Liver (tissue), 9 donors: Measurements from ENCODE around the gene PRMT5. TPM values are rescaled to one million over a fixed set of nuclear protein-coding genes. Genes with fewer than 3 reads are reported as not detected.

Source experiments
- DNase-seq: peaks from one replicate; pipeline ENCODE4 v3.0.0-alpha.2; 2017; ENCODE audit warnings: low spot score
- H3K27ac ChIP-seq, 2 donors: one replicate each; pipeline ENCODE4 v1.7.0; 2013; ENCODE audit warnings: inconsistent platforms in 2 of 2, low read length in 2 of 2, control low read depth in 1 of 2, low read depth in 1 of 2, mild to moderate bottlenecking in 1 of 2
- H3K27me3 ChIP-seq, 4 donors: one replicate each; pipeline versions ENCODE4 v1.6.1 to v1.7.0; 2013; ENCODE audit warnings: low read length in 3 of 4, inconsistent platforms in 1 of 4, mild to moderate bottlenecking in 1 of 4, moderate library complexity in 1 of 4; ENCODE audit not compliant: control insufficient read depth in 4 of 4, insufficient read depth in 4 of 4
- H3K36me3 ChIP-seq, 4 donors: one replicate each; pipeline versions ENCODE4 v1.6.1 to v1.7.0; 2013; ENCODE audit warnings: low read length in 3 of 4, mild to moderate bottlenecking in 3 of 4, low read depth in 1 of 4, moderate library complexity in 1 of 4; ENCODE audit not compliant: control insufficient read depth in 4 of 4, insufficient read depth in 3 of 4
- H3K4me1 ChIP-seq, 4 donors: one replicate each; pipeline versions ENCODE4 v1.6.1 to v1.7.0; 2013; ENCODE audit warnings: low read length in 3 of 4, mild to moderate bottlenecking in 3 of 4, moderate library complexity in 1 of 4; ENCODE audit not compliant: control insufficient read depth in 4 of 4, insufficient read depth in 4 of 4
- H3K4me3 ChIP-seq, 3 donors: one replicate each; pipeline versions ENCODE4 v1.6.1 to v1.7.0; 2013; ENCODE audit warnings: low read length in 3 of 3, control low read depth in 1 of 3, low read depth in 1 of 3, mild to moderate bottlenecking in 1 of 3
- H3K9ac ChIP-seq, 2 donors: one replicate each; pipeline ENCODE4 v1.7.0; 2013; ENCODE audit warnings: low read length in 2 of 2, mild to moderate bottlenecking in 2 of 2, moderate library complexity in 2 of 2, control low read depth in 1 of 2, low read depth in 1 of 2
- H3K9me3 ChIP-seq, 4 donors: one replicate each; pipeline versions ENCODE4 v1.6.1 to v1.7.0; 2013; ENCODE audit warnings: low read length in 3 of 4; ENCODE audit not compliant: control insufficient read depth in 4 of 4
- EGR1 ChIP-seq, 2 donors: IDR thresholded peaks; 2 replicates each; pipeline ENCODE4 v1.6.1; 2016 to 2018; ENCODE audit warnings: antibody characterized with exemption in 2 of 2, low read depth in 2 of 2
- FOXA1 ChIP-seq: IDR thresholded peaks from 2 replicates; pipeline ENCODE4 v1.6.1; 2016; ENCODE audit warnings: antibody characterized with exemption
- FOXA2 ChIP-seq: IDR thresholded peaks from 2 replicates; pipeline ENCODE4 v1.6.1; 2016; ENCODE audit warnings: antibody characterized with exemption
- GABPA ChIP-seq, 2 donors: IDR thresholded peaks in 1 of 2; conservative IDR thresholded peaks in 1 of 2; 2 replicates each; pipeline ENCODE4 v1.6.1; 2016; ENCODE audit warnings: antibody characterized with exemption in 2 of 2, mild to moderate bottlenecking in 1 of 2, moderate library complexity in 1 of 2
- HNF4A ChIP-seq, 2 donors: conservative IDR thresholded peaks; 2 replicates each; pipeline ENCODE4 v1.6.1; 2016; ENCODE audit warnings: antibody characterized with exemption in 2 of 2, mild to moderate bottlenecking in 2 of 2
- HNF4G ChIP-seq: IDR thresholded peaks from 2 replicates; pipeline ENCODE4 v1.6.1; 2016; ENCODE audit warnings: antibody characterized with exemption
- NR2F2 ChIP-seq: IDR thresholded peaks from 2 replicates; pipeline ENCODE4 v1.6.1; 2016; ENCODE audit warnings: antibody characterized with exemption
- RXRA ChIP-seq, 2 donors: IDR thresholded peaks; 2 replicates each; pipeline ENCODE4 v1.6.1; 2017 to 2018; ENCODE audit warnings: antibody characterized with exemption in 2 of 2, mild to moderate bottlenecking in 1 of 2
- SP1 ChIP-seq: IDR thresholded peaks from 2 replicates; pipeline ENCODE4 v1.6.1; 2018; ENCODE audit warnings: antibody characterized with exemption, mild to moderate bottlenecking
- TAF1 ChIP-seq: conservative IDR thresholded peaks from 2 replicates; pipeline ENCODE4 v1.6.1; 2016; ENCODE audit warnings: antibody characterized with exemption, mild to moderate bottlenecking
- WGBS: extraction: QIAGEN DNeasy Blood & Tissue Kit; methylation state at CpG from one replicate; pipeline ENCODE4 v1.1.7; 2013; 5-methylcytosine and 5-hydroxymethylcytosine counted together
- polyA plus RNA-seq, 2 donors: library from polyadenylated mRNA; stranded (reverse) in 1 of 2; unstranded in 1 of 2; fragments of 200-250 nt in 1 of 2; fragments of >200 nt in 1 of 2; fragmentation: Nextera tagmentation in 1 of 2; extraction: Ambion mirVana in 1 of 2; gene quantifications; one replicate each; pipeline versions ENCODE4 v1.2.1 to v1.2.3, GENCODE V29; 2013 to 2015
- total RNA-seq, 2 donors: library from RNA; depleted of rRNA; stranded (reverse); fragments of >200 nt; gene quantifications; one replicate each; pipeline ENCODE4 v1.2.3, GENCODE V29; 2014
- TF ChIP-seq, protein P1 (sequence below): IDR thresholded peaks from 2 replicates; pipeline ENCODE4 v1.6.1; 2016; ENCODE audit warnings: antibody characterized with exemption
- TF ChIP-seq, protein P2 (sequence below): IDR thresholded peaks from 2 replicates; pipeline ENCODE4 v1.6.1; 2016; ENCODE audit warnings: antibody characterized with exemption
- TF ChIP-seq, protein P3 (sequence below): fragments of 150-350 bp; IDR thresholded peaks from 2 replicates; pipeline ENCODE4 v1.5.1; 2017; ENCODE audit warnings: improper control_type of control experiment, low read depth, low read length; ENCODE audit not compliant: missing input control
- TF ChIP-seq, protein P4 (sequence below): IDR thresholded peaks from 2 replicates; pipeline ENCODE4 v1.6.1; 2016; ENCODE audit warnings: antibody characterized with exemption, mild to moderate bottlenecking
- donor health status: healthy.
- donor health status: healthy.
- donor health status: healthy.
- donor health status: healthy.
- donor health status: healthy.

Gene PRMT5
- total and polyA plus RNA-seq, 4 donors, result 14.1 to 28.2 (median 26.8) TPM

DNA sequence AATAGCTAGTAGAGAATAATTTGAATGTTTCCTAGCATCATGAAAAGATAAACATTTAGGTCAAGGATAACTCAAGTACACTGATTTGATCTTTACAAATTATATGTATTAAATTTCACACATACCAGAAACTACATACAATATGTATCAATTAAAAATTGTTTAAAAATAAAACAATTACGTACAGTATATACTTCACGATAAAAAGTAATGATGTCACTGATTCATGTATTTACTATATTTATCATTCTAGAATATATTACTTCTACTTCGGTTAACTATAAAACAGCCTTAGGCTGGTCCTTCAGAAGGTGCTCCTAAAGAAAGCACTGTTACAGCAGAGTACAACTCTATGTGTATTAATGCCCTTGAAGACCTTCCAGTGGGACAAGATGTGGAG is 21.7 kb downstream of the PRMT5 start:
- H3K4me3 ChIP-seq, result no peak overlapping the region
- peaks cover 15 to 61% (median 46%) of the 10 kb centered on the region in 4 donors for H3K36me3 ChIP-seq
- peaks cover 7 to 22% (median 19%) of the 10 kb centered on the region in 4 donors for H3K4me1 ChIP-seq
- H3K27ac ChIP-seq, result no peak overlapping the region
- H3K9me3 ChIP-seq, result no peaks in the 10 kb centered on the region
- no peak for TF ChIP-seq RXRA (IDR thresholded peaks at IDR 0.05)
- no peaks in the 10 kb centered on the region for H3K27me3 ChIP-seq
- no peak overlapping the region for H3K9ac ChIP-seq
- no peak for DNase-seq
- 95% methylated on average over 3 of the region's 3 CpGs for WGBS

DNA sequence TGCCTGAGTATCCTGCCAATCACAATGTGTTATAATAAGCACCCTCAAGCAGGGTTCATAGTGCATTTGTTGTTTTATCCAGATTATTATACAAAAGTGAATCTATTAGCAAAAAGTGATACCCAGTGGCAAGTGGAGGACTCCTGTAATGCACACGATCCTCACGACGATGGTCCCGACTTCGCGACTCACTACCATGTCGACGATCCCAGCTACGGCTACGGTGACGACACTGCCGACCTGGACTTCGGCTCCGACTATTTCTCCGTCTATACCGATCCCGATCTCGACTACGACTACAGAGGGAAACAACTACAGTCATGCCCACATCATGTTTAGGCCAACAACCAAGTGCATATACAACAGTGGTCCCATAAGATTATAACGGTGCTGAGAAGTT is 23.1 kb downstream of the PRMT5 start:
- H3K9me3 ChIP-seq, result no peaks in the 10 kb centered on the region
- no peak overlapping the region for H3K9ac ChIP-seq
- H3K36me3 ChIP-seq, result peaks cover 19 to 73% (median 58%) of the 10 kb centered on the region in 4 donors
- no peak for DNase-seq
- H3K27ac ChIP-seq, result no peak overlapping the region
- WGBS, result 97% methylated on average over 20 of the region's 20 CpGs
- no peak overlapping the region for H3K4me3 ChIP-seq
- peaks cover 7 to 22% (median 19%) of the 10 kb centered on the region in 4 donors for H3K4me1 ChIP-seq
- H3K27me3 ChIP-seq, result no peaks in the 10 kb centered on the region
- TF ChIP-seq EGR1 (IDR thresholded peaks at IDR 0.05; ENCODE audit: low read depth in 2 of 2) (no peak), RXRA (IDR thresholded peaks at IDR 0.05) (no peak), FOXA2 (no peak), TAF1 (no peak), HNF4A (conservative IDR thresholded peaks at IDR 0.05) (no peak), HNF4G (no peak), SP1 (no peak), FOXA1 (no peak), NR2F2 (no peak), GABPA (IDR thresholded peaks at IDR 0.05 in 1 of 2, conservative IDR thresholded peaks at IDR 0.05 in 1 of 2) (no peak)
- TF ChIP-seq, protein P1, sequence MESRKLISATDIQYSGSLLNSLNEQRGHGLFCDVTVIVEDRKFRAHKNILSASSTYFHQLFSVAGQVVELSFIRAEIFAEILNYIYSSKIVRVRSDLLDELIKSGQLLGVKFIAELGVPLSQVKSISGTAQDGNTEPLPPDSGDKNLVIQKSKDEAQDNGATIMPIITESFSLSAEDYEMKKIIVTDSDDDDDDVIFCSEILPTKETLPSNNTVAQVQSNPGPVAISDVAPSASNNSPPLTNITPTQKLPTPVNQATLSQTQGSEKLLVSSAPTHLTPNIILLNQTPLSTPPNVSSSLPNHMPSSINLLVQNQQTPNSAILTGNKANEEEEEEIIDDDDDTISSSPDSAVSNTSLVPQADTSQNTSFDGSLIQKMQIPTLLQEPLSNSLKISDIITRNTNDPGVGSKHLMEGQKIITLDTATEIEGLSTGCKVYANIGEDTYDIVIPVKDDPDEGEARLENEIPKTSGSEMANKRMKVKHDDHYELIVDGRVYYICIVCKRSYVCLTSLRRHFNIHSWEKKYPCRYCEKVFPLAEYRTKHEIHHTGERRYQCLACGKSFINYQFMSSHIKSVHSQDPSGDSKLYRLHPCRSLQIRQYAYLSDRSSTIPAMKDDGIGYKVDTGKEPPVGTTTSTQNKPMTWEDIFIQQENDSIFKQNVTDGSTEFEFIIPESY, result no peak
- TF ChIP-seq, protein P2, sequence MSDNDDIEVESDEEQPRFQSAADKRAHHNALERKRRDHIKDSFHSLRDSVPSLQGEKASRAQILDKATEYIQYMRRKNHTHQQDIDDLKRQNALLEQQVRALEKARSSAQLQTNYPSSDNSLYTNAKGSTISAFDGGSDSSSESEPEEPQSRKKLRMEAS, result no peak
- TF ChIP-seq, protein P3, sequence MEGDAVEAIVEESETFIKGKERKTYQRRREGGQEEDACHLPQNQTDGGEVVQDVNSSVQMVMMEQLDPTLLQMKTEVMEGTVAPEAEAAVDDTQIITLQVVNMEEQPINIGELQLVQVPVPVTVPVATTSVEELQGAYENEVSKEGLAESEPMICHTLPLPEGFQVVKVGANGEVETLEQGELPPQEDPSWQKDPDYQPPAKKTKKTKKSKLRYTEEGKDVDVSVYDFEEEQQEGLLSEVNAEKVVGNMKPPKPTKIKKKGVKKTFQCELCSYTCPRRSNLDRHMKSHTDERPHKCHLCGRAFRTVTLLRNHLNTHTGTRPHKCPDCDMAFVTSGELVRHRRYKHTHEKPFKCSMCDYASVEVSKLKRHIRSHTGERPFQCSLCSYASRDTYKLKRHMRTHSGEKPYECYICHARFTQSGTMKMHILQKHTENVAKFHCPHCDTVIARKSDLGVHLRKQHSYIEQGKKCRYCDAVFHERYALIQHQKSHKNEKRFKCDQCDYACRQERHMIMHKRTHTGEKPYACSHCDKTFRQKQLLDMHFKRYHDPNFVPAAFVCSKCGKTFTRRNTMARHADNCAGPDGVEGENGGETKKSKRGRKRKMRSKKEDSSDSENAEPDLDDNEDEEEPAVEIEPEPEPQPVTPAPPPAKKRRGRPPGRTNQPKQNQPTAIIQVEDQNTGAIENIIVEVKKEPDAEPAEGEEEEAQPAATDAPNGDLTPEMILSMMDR, result no peak
- TF ChIP-seq, protein P4, sequence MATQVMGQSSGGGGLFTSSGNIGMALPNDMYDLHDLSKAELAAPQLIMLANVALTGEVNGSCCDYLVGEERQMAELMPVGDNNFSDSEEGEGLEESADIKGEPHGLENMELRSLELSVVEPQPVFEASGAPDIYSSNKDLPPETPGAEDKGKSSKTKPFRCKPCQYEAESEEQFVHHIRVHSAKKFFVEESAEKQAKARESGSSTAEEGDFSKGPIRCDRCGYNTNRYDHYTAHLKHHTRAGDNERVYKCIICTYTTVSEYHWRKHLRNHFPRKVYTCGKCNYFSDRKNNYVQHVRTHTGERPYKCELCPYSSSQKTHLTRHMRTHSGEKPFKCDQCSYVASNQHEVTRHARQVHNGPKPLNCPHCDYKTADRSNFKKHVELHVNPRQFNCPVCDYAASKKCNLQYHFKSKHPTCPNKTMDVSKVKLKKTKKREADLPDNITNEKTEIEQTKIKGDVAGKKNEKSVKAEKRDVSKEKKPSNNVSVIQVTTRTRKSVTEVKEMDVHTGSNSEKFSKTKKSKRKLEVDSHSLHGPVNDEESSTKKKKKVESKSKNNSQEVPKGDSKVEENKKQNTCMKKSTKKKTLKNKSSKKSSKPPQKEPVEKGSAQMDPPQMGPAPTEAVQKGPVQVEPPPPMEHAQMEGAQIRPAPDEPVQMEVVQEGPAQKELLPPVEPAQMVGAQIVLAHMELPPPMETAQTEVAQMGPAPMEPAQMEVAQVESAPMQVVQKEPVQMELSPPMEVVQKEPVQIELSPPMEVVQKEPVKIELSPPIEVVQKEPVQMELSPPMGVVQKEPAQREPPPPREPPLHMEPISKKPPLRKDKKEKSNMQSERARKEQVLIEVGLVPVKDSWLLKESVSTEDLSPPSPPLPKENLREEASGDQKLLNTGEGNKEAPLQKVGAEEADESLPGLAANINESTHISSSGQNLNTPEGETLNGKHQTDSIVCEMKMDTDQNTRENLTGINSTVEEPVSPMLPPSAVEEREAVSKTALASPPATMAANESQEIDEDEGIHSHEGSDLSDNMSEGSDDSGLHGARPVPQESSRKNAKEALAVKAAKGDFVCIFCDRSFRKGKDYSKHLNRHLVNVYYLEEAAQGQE, result no peak
